Measurements from ENCODE around the gene PHOSPHO1.

PHOSPHO1 gene

GRCh38 chr17:49241692-49242397 is 11.3 kb upstream of the PHOSPHO1 start:
- no peak for DNase-seq

- DNase-seq = no peak
Observed at GRCh38 chr17:49241040-49241439, 10.5 kb upstream of the PHOSPHO1 start.

GRCh38 chr17:49240619-49241018 is 10.0 kb upstream of the PHOSPHO1 start:
- no peak for DNase-seq

- DNase-seq = no peak
Observed at GRCh38 chr17:49239963-49240362, 9.4 kb upstream of the PHOSPHO1 start.

- DNase-seq = no peak
Observed at GRCh38 chr17:49235896-49236295, 5.3 kb upstream of the PHOSPHO1 start.

GRCh38 chr17:49234509-49235080 is 4.0 kb upstream of the PHOSPHO1 start:
- no peak for DNase-seq

- no peak for DNase-seq
Observed at GRCh38 chr17:49231563-49231894, 942 bp upstream of the PHOSPHO1 start.

GRCh38 chr17:49229805-49230600 is 584 bp downstream of the PHOSPHO1 start:
- DNase-seq = no peak

- DNase-seq = no peak
Observed at GRCh38 chr17:49229076-49229804, 1.3 kb downstream of the PHOSPHO1 start.

- peak; percentile 41 for DNase-seq
Observed at GRCh38 chr17:49227436-49228261, 2.9 kb downstream of the PHOSPHO1 start.

GRCh38 chr17:49226771-49227435 is 3.7 kb downstream of the PHOSPHO1 start:
- DNase-seq = no peak

GRCh38 chr17:49225554-49226236 is 4.9 kb downstream of the PHOSPHO1 start:
- DNase-seq = no peak

- no peak for DNase-seq
Observed at GRCh38 chr17:49224997-49225337, 5.6 kb downstream of the PHOSPHO1 start.

GRCh38 chr17:49224198-49224996 is 6.2 kb downstream of the PHOSPHO1 start:
- no peak for DNase-seq

- no peak for DNase-seq
Observed at GRCh38 chr17:49223517-49224197, 6.9 kb downstream of the PHOSPHO1 start.

- DNase-seq = no peak
Observed at GRCh38 chr17:49223168-49223516, 7.4 kb downstream of the PHOSPHO1 start.

- DNase-seq = no peak
Observed at GRCh38 chr17:49219987-49220386, 10.6 kb downstream of the PHOSPHO1 start.

GRCh38 chr17:49218941-49219913 is 11.4 kb downstream of the PHOSPHO1 start:
- no peak for DNase-seq

All from COR-L47 (cell line).